ENCODE measurements around the gene ABCE1. TPM values are rescaled to one million over a fixed set of nuclear protein-coding genes. Genes with fewer than 3 reads are reported as not detected.
A peak's percentile ranks its signal among the peaks of the same experiment; 100 is the strongest.

ABCE1 gene
- total and polyA plus RNA-seq, 10 of the 15 experiments (the other 5 are each of a cell fraction or from before 2014, with no cell fraction given): 75.9 to 172 (median 134) TPM

DNA sequence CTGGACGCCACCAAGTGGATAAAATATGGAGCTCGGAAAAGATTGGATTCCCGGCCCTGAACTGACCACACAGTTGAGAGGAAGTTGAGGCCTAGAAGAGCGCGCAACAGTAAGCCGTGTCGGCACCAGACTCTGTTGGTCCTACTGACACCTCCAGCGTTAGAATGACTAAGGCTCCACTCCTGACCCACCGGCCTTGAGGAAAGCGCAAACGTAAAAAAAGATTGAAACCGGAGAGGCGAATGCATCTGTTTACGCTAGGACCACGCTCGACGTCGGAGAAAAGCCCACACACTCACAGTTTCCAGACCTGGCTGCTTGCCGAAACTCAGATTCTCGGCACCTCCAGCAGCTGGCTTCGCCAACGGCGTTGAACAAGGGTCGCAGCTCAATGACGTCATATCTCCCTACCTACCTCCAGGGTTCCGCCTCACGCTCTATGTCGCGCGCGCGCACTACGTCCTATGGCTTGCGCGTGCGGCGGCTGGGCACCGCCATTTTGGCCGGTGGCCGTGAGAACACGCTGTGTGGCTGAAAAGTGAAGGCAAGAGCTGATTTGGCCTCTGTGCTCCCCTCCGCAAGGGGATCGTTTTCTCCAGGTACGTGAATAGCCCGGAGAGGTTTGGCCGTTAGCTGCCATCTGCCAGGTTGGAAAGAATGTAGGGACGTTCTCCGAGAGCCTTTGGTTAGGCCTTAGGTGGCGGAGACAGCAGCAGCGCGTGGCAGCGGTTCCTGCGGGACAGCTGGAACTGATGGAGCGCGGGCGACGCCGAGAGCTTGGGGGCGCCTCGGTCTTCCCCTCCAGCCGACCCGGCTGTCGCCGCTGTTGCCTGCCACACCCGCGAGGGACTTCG, at the start of gene ABCE1, which contains the start of gene ANAPC10 (continued):
- TF ChIP-seq MAX (IDR thresholded peaks at IDR 0.05; ENCODE audit: low read depth, low read length) (peak; percentile 98), BMI1 (IDR thresholded peaks at IDR 0.05; ENCODE audit: borderline replicate concordance) (no peak), MEF2B (IDR thresholded peaks at IDR 0.05; ENCODE audit: partially characterized antibody, poor library complexity, severe bottlenecking) (peak; percentile 26), SMARCA5 (IDR thresholded peaks at IDR 0.05) (peak; percentile 5), RFX5 (IDR thresholded peaks at IDR 0.05; ENCODE audit: low read depth, low read length) (peak; percentile 61; the same call in 1 of the 2 replicates), ESRRA (IDR thresholded peaks at IDR 0.05; ENCODE audit: low read length) (0 out of 2 replicates have a peak, but pooled peaks have one; percentile 66), SREBF2 (IDR thresholded peaks at IDR 0.05; ENCODE audit: low read length) (0 out of 2 replicates have a peak, but pooled peaks have one; percentile 54), ZNF687 (IDR thresholded peaks at IDR 0.05) (peak; percentile 77), POLR2AphosphoS5 (IDR thresholded peaks at IDR 0.05; ENCODE audit: low read length) (peak; percentile 95), MTA3 (IDR thresholded peaks at IDR 0.05; ENCODE audit: borderline replicate concordance, low read length) (0 out of 2 replicates have a peak, but pooled peaks have one; percentile 46), DPF2 (IDR thresholded peaks at IDR 0.05) (peak; percentile 46; the same call in 1 of the 2 replicates), POU2F2 (IDR thresholded peaks at IDR 0.05; ENCODE audit: borderline replicate concordance, low read depth, low read length) (peak; percentile 74; the same call in 1 of the 3 replicates), HCFC1 (IDR thresholded peaks at IDR 0.05; ENCODE audit: low read length) (peak; percentile 76)
- TF ChIP-seq, protein P1, sequence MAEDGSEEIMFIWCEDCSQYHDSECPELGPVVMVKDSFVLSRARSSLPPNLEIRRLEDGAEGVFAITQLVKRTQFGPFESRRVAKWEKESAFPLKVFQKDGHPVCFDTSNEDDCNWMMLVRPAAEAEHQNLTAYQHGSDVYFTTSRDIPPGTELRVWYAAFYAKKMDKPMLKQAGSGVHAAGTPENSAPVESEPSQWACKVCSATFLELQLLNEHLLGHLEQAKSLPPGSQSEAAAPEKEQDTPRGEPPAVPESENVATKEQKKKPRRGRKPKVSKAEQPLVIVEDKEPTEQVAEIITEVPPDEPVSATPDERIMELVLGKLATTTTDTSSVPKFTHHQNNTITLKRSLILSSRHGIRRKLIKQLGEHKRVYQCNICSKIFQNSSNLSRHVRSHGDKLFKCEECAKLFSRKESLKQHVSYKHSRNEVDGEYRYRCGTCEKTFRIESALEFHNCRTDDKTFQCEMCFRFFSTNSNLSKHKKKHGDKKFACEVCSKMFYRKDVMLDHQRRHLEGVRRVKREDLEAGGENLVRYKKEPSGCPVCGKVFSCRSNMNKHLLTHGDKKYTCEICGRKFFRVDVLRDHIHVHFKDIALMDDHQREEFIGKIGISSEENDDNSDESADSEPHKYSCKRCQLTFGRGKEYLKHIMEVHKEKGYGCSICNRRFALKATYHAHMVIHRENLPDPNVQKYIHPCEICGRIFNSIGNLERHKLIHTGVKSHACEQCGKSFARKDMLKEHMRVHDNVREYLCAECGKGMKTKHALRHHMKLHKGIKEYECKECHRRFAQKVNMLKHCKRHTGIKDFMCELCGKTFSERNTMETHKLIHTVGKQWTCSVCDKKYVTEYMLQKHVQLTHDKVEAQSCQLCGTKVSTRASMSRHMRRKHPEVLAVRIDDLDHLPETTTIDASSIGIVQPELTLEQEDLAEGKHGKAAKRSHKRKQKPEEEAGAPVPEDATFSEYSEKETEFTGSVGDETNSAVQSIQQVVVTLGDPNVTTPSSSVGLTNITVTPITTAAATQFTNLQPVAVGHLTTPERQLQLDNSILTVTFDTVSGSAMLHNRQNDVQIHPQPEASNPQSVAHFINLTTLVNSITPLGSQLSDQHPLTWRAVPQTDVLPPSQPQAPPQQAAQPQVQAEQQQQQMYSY (CRISPR knock-in tag; IDR thresholded peaks at IDR 0.05): peak; percentile 93

All from GM12878 (cell line).